ENCODE data around the gene GRAMD2B. TPM values are rescaled to one million over a fixed set of nuclear protein-coding genes. Genes with fewer than 3 reads are reported as not detected.

The GRAMD2B gene
- total RNA-seq, 2 donors from 2014 or later = 41.1 to 45.0 TPM

- Histone ChIP-seq H3K36me3 (no peaks in the 10 kb centered on the region), H3K9me3 (no peaks in the 10 kb centered on the region), H3K27me3 (no peaks in the 10 kb centered on the region), H3K4me3 (no peak overlapping the region), H3K4me1 (peaks cover 0 to 24% of the 10 kb centered on the region in 2 donors), H3K27ac (peak overlapping the region; percentile 71 to 83)
- TF ChIP-seq CTCF (IDR thresholded peaks at IDR 0.05) = no peak
- DNase-seq (ENCODE audit: low spot score) = peak; percentile 84
Measured at GRCh38 chr5:126525630-126526245, 102.5 kb downstream of the GRAMD2B start.

- no peaks in the 10 kb centered on the region for H3K9me3 ChIP-seq
- no peak for DNase-seq (ENCODE audit: low spot score)
- no peak for TF ChIP-seq CTCF (IDR thresholded peaks at IDR 0.05)
- no peaks in the 10 kb centered on the region for H3K36me3 ChIP-seq
- H3K4me3 ChIP-seq = no peak overlapping the region
- no peaks in the 10 kb centered on the region for H3K27me3 ChIP-seq
- H3K27ac ChIP-seq = peak overlapping the region; percentile 71 to 83
- H3K4me1 ChIP-seq = peaks cover 0 to 24% of the 10 kb centered on the region in 2 donors
Measured at GRCh38 chr5:126526493-126526892, 103.3 kb downstream of the GRAMD2B start.

- H3K4me1 ChIP-seq = peaks cover 0 to 31% of the 10 kb centered on the region in 2 donors
- no peak overlapping the region for H3K27ac ChIP-seq
- no peaks in the 10 kb centered on the region for H3K36me3 ChIP-seq
- no peak overlapping the region for H3K4me3 ChIP-seq
- no peak for DNase-seq (ENCODE audit: low spot score)
- H3K9me3 ChIP-seq = no peaks in the 10 kb centered on the region
- no peak for TF ChIP-seq CTCF (IDR thresholded peaks at IDR 0.05)
- H3K27me3 ChIP-seq = no peaks in the 10 kb centered on the region
Measured at GRCh38 chr5:126527158-126527557, 103.9 kb downstream of the GRAMD2B start.

GRCh38 chr5:126527892-126528291 lies 104.7 kb downstream of the GRAMD2B start:
- Histone ChIP-seq H3K4me1 (peaks cover 0 to 31% of the 10 kb centered on the region in 2 donors), H3K9me3 (no peaks in the 10 kb centered on the region), H3K4me3 (no peak overlapping the region), H3K36me3 (no peaks in the 10 kb centered on the region), H3K27me3 (no peaks in the 10 kb centered on the region), H3K27ac (no peak overlapping the region)
- no peak for TF ChIP-seq CTCF (IDR thresholded peaks at IDR 0.05)
- no peak for DNase-seq (ENCODE audit: low spot score)

GRCh38 chr5:126531543-126532120 lies 108.4 kb downstream of the GRAMD2B start:
- Histone ChIP-seq H3K9me3 (no peaks in the 10 kb centered on the region), H3K4me3 (no peak overlapping the region), H3K27ac (peak overlapping the region; percentile 60 to 61), H3K36me3 (no peaks in the 10 kb centered on the region), H3K27me3 (no peaks in the 10 kb centered on the region), H3K4me1 (peaks cover 0 to 7% of the 10 kb centered on the region in 2 donors)
- peak; percentile 54 for DNase-seq (ENCODE audit: low spot score)
- TF ChIP-seq CTCF (IDR thresholded peaks at IDR 0.05) = no peak

All from right atrium auricular region (tissue), 2 donors.